Thyroid gland (tissue), 4 donors: ENCODE measurements around the gene ZC3H7A. TPM values are rescaled to one million over a fixed set of nuclear protein-coding genes. Genes with fewer than 3 reads are reported as not detected.

Source experiments
- DNase-seq, 2 donors: peaks; one replicate each; pipeline ENCODE4 v3.0.0-alpha.2; 2019
- H3K27ac ChIP-seq, 3 donors: fragments of 200-600 bp; sonication (generic); 1 replicate in 2 of 3; 2 replicates in 1 of 3; pipeline ENCODE4 v1.5.1; 2016 to 2019; ENCODE audit warnings: mild to moderate bottlenecking in 1 of 3, moderate library complexity in 1 of 3
- H3K27me3 ChIP-seq: fragments of 200-600 bp; sonication (generic); one replicate; pipeline ENCODE4 v1.5.1; 2019
- H3K36me3 ChIP-seq, 2 donors: fragments of 200-600 bp; sonication (generic); one replicate each; pipeline ENCODE4 v1.5.1; 2016 to 2019
- H3K4me1 ChIP-seq, 2 donors: fragments of 200-600 bp; sonication (generic); one replicate each; pipeline ENCODE4 v1.5.1; 2017 to 2019
- H3K4me3 ChIP-seq, 3 donors: fragments of 200-600 bp; sonication (generic); replicated peaks in 1 of 3; 1 replicate in 2 of 3; 2 replicates in 1 of 3; pipeline ENCODE4 v1.5.1; 2016; ENCODE audit warnings: mild to moderate bottlenecking in 1 of 3
- H3K9me3 ChIP-seq: fragments of 200-600 bp; sonication (generic); one replicate; pipeline ENCODE4 v1.5.1; 2017
- CTCF ChIP-seq, 6 experiments: fragments of 200-600 bp in 3 of 6; fragments of 450-650 bp in 3 of 6; sonication (generic) in 3 of 6; IDR thresholded peaks; one replicate each; pipeline ENCODE4 v1.5.1; 2016 to 2019; ENCODE audit warnings: antibody characterized with exemption in 6 of 6, mild to moderate bottlenecking in 2 of 6, inconsistent platforms in 1 of 6, moderate library complexity in 1 of 6
- POLR2A ChIP-seq, 2 donors: fragments of 450-650 bp; IDR thresholded peaks; one replicate each; pipeline ENCODE4 v1.6.1; 2017; ENCODE audit warnings: antibody characterized with exemption in 2 of 2, mild to moderate bottlenecking in 2 of 2, moderate library complexity in 1 of 2
- WGBS, 2 donors: methylation state at CpG; one replicate each; pipeline ENCODE4 v1.1.5; 2017; 5-methylcytosine and 5-hydroxymethylcytosine counted together
- intact Hi-C: fragments of 100-400 bp; cut with DNase I; formaldehyde crosslinking; loops from one replicate; pipeline ENCODE4 v1.15.1; 2023
- total RNA-seq, 4 donors: library from RNA; depleted of rRNA; stranded (reverse); fragments of >200 nt; gene quantifications; one replicate each; pipeline ENCODE4 v1.2.3, GENCODE V29; 2016

Gene ZC3H7A
- total RNA-seq, 4 donors from 2014 or later: 48.9 to 105 (median 62.7) TPM

DNA sequence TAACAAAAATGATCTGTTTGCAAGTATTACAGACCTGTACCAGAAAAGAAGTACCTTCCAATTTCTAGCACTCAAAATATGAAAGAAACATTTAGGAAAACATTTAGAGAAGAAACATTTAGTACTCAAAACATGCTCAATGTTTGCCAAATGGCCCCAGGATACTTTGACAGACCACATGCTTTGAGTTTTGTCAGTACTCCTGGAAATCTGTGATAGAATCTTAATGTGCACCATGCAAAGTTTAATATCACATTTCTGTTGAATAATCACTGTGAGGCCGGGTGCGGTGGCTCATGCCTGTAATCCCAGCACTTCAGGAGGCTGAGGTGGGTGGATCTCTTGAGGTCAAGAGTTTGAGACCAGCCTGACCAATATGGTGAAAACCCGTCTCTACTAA, 8.5 kb upstream of the ZC3H7A start:
- WGBS, 2 donors: 76 to 86% methylated on average over 3 of the region's 3 CpGs
- Histone ChIP-seq H3K27ac (no peak overlapping the region), H3K9me3 (no peaks in the 10 kb centered on the region), H3K36me3 (no peaks in the 10 kb centered on the region), H3K27me3 (no peaks in the 10 kb centered on the region), H3K4me1 (no peaks in the 10 kb centered on the region), H3K4me3 (no peak overlapping the region)
- no peak for DNase-seq
- TF ChIP-seq POLR2A (IDR thresholded peaks at IDR 0.05): no peak
- no peak for TF ChIP-seq CTCF (IDR thresholded peaks at IDR 0.05)
- intact Hi-C loops: no loop called here

GRCh38 chr16:11801481-11802021, 4.5 kb upstream of the ZC3H7A start:
- H3K27me3 ChIP-seq: no peaks in the 10 kb centered on the region
- WGBS, 2 donors: 77 to 96% methylated on average over 3 of the region's 3 CpGs

DNA sequence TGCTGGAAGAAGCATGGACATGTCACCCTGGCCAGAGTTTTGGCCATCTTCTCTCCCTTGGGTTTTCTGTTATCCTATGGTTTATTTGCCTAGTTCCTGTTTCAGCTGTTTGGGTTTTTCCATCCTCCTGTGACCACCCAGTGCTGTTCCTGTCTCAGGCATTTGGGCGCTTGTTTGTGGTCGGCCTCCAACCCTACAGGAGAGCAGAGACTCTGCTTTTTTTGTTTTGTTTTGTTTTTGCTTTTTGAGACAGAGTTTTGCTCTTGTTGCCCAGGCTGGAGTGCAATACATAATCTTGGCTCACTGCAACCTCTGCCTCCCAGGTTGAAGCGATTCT, 3.3 kb upstream of the ZC3H7A start:
- H3K36me3 ChIP-seq: no peaks in the 10 kb centered on the region
- no peak for DNase-seq
- WGBS, 2 donors: 91% methylated on average over 3 of the region's 3 CpGs
- intact Hi-C loops: no loop called here
- H3K9me3 ChIP-seq: no peaks in the 10 kb centered on the region
- peaks cover 18 to 26% of the 10 kb centered on the region in 2 donors for H3K4me1 ChIP-seq
- TF ChIP-seq CTCF (IDR thresholded peaks at IDR 0.05) (no peak), POLR2A (IDR thresholded peaks at IDR 0.05) (no peak)
- no peaks in the 10 kb centered on the region for H3K27me3 ChIP-seq
- no peak overlapping the region for H3K27ac ChIP-seq
- no peak overlapping the region for H3K4me3 ChIP-seq

More at GRCh38 chr16:11801481-11802021, 4.5 kb upstream of the ZC3H7A start:
- Histone ChIP-seq H3K36me3 (no peaks in the 10 kb centered on the region), H3K9me3 (no peaks in the 10 kb centered on the region), H3K4me3 (no peak overlapping the region), H3K27ac (no peak overlapping the region), H3K4me1 (peaks cover 11 to 18% of the 10 kb centered on the region in 2 donors)
- TF ChIP-seq CTCF (IDR thresholded peaks at IDR 0.05): no peak
- no peak for TF ChIP-seq POLR2A (IDR thresholded peaks at IDR 0.05)
- DNase-seq: no peak
- intact Hi-C loops: no loop called here

DNA sequence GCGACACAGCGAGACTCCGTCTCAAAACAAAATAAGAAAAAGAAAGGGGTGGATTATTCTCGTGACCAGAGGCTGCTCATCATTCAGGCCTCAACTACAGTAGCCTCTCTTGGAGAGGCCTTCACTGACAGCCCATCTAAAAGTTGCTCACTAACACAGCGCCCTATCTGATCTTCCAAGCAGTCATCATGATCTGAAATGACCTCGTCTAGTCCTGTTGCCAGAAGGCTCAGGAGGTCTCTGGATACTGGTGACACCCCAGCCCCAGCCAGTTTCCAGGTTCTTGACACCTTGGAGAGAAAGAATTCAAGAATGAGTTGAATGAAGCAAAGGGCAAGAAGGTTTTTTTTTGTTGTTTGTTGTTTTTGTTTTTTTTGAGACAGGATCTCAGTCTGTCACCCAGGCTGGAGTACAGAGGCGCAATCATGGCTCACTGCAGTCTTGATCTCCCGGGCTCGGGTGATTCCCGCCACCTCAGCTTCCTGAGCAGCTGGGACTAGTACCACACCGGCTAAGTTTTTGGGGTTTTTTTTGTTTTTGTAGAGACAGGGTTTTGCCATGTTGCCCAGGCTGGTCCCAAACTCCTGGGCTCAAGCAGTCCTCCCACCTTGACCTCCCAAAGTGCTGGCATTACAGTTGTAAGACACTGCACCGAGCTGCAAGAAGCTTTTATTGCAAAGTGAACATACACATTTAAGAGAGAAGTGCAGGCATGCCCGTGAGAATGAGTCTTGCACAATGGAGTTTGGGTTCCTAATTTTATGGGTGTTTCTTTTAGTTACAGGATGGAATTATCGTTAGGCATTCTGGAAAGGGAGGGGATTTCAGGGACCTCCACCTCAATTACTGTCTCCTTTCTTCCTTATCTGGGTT, 2.7 kb upstream of the ZC3H7A start:
- intact Hi-C loops: loop anchor here (5.0 kb wide), 1 partner anchor 57 kb away; the partner anchor contains the start of gene TXNDC11
- Histone ChIP-seq H3K27me3 (no peaks in the 10 kb centered on the region), H3K36me3 (no peaks in the 10 kb centered on the region), H3K9me3 (no peaks in the 10 kb centered on the region), H3K4me3 (no peak overlapping the region), H3K4me1 (peaks cover 24 to 32% of the 10 kb centered on the region in 2 donors), H3K27ac (no peak overlapping the region)
- TF ChIP-seq CTCF (IDR thresholded peaks at IDR 0.05) (no peak), POLR2A (IDR thresholded peaks at IDR 0.05) (no peak)
- 79 to 87% methylated on average over 14 of the region's 14 CpGs for WGBS, 2 donors
- DNase-seq: no peak

DNA sequence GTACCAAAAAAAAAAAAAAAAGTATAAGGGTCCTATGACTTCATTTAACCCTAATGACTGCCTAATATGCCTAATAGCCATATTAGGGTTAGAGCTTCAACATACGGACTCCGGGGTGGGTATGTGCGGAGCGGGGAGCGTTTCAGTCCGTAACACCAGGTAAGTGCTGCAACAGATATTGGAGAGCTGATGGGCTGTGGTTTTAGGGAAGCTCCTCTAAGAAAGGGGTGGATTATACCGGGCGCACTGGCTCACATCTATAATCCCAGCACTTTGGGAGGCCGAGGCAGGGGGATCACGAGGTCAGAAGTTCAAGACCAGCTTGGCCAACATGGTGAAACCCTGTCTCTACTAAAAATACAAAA, 1.9 kb upstream of the ZC3H7A start:
- 96 to 99% methylated on average over 10 of the region's 10 CpGs for WGBS, 2 donors
- intact Hi-C loops: loop anchor here (5.0 kb wide), 1 partner anchor 57 kb away; the partner anchor contains the start of gene TXNDC11
- Histone ChIP-seq H3K27me3 (no peaks in the 10 kb centered on the region), H3K4me1 (peaks cover 28 to 34% of the 10 kb centered on the region in 2 donors), H3K9me3 (no peaks in the 10 kb centered on the region), H3K27ac (no peak overlapping the region), H3K4me3 (no peak overlapping the region), H3K36me3 (no peaks in the 10 kb centered on the region)
- TF ChIP-seq CTCF (IDR thresholded peaks at IDR 0.05): no peak
- TF ChIP-seq POLR2A (IDR thresholded peaks at IDR 0.05): no peak
- no peak for DNase-seq
